Panc1 (cell line): ENCODE data around the gene FAM114A2. TPM values are rescaled to one million over a fixed set of nuclear protein-coding genes. Genes with fewer than 3 reads are reported as not detected.

Experiments
- ATAC-seq: fragments of 200-7000 bp; cut with Tn5 transposase; 2 replicates; pipeline ENCODE4 v1.9.1; 2020; ENCODE audit warnings: mild to moderate bottlenecking, moderate library complexity
- BruUV-seq: library from RNA; stranded (reverse); fragments of 400-500 nt; replicated peaks from 2 replicates; lab custom pipeline; 2021; lab: Mats Ljungman, UMichigan
- CTCF ChIA-PET: fragments of 300-600 bp; sonication (Branson Sonifier 250); formaldehyde crosslinking; loops from one replicate; lab custom pipeline; 2022; ENCODE audit warnings: antibody characterized with exemption; lab: Charles Lee
- POLR2A ChIA-PET: fragments of 300-600 bp; sonication (Branson Sonifier 250); formaldehyde crosslinking; loops from one replicate; lab custom pipeline; 2022; ENCODE audit warnings: antibody characterized with exemption; lab: Charles Lee
- DNase-seq: peaks from one replicate; pipeline ENCODE4 v3.0.0-alpha.2; 2010; ENCODE audit warnings: low read depth, low spot score
- H3K27ac ChIP-seq: 2 replicates; pipeline ENCODE4 v1.5.1; 2011; ENCODE audit warnings: mild to moderate bottlenecking, low read length, inconsistent platforms
- H3K27me3 ChIP-seq: fragments of 200-500 bp; sonication (Bioruptor generic); 2 replicates; pipeline ENCODE4 v1.6.0; 2014; ENCODE audit warnings: low read length, inconsistent platforms; ENCODE audit not compliant: control insufficient read depth, insufficient read depth
- H3K36me3 ChIP-seq: fragments of 200-500 bp; sonication (Bioruptor generic); 2 replicates; pipeline ENCODE4 v1.5.1; 2014; ENCODE audit warnings: inconsistent platforms, mild to moderate bottlenecking, low read length, moderate library complexity; ENCODE audit not compliant: control insufficient read depth, insufficient read depth
- H3K4me1 ChIP-seq: 2 replicates; pipeline ENCODE4 v1.5.1; 2011; ENCODE audit warnings: inconsistent platforms, mild to moderate bottlenecking, low read length, moderate library complexity; ENCODE audit not compliant: control insufficient read depth, insufficient read depth
- H3K4me3 ChIP-seq, 2 experiments: 2 replicates each; pipeline ENCODE4 v1.5.1; 2011 to 2012; ENCODE audit warnings: low read depth in 2 of 2, low read length in 2 of 2, mild to moderate bottlenecking in 2 of 2, inconsistent platforms in 1 of 2, moderate library complexity in 1 of 2
- H3K9me3 ChIP-seq: fragments of 200-500 bp; sonication (Bioruptor generic); 2 replicates; pipeline ENCODE4 v1.5.1; 2014; ENCODE audit warnings: low read depth, mild to moderate bottlenecking, inconsistent platforms, low read length, moderate library complexity; ENCODE audit not compliant: control insufficient read depth, insufficient read depth
- POLR2AphosphoS5 ChIP-seq: IDR thresholded peaks from 2 replicates; pipeline ENCODE4 v1.6.1; 2012; ENCODE audit warnings: mild to moderate bottlenecking, low read depth, low read length, moderate library complexity
- SIN3A ChIP-seq: IDR thresholded peaks from 2 replicates; pipeline ENCODE4 v1.6.1; 2012; ENCODE audit warnings: low read depth, mild to moderate bottlenecking, low read length, moderate library complexity, borderline replicate concordance; ENCODE audit not compliant: insufficient read depth
- TCF7L2 ChIP-seq: IDR thresholded peaks from 2 replicates; pipeline ENCODE4 v1.6.1; 2011; ENCODE audit warnings: mild to moderate bottlenecking, low read depth, low read length, inconsistent platforms
- in situ Hi-C: cut with HindIII; loops from 2 replicates; pipeline ENCODE4 v1.10.0; 2016; ENCODE audit warnings: low sequenced_read_pairs, low pct_unique_long_range_greater_than_20kb
- intact Hi-C: fragments of 100-400 bp; cut with micrococcal nuclease; formaldehyde crosslinking; loops from one replicate; pipeline ENCODE4 v1.10.0; 2022; ENCODE audit not compliant: unreplicated experiment
- total RNA-seq: library from RNA; stranded (reverse); gene quantifications from one replicate; pipeline ENCODE4 v1.2.1, GENCODE V29; 2021; ENCODE audit not compliant: unreplicated experiment
- TF ChIP-seq, protein P1 (sequence below): fragments of 450-650 bp; IDR thresholded peaks from 2 replicates; pipeline ENCODE4 v1.5.1; 2017; ENCODE audit warnings: mild to moderate bottlenecking
- TF ChIP-seq, protein P2 (sequence below), 2 experiments: IDR thresholded peaks; 2 replicates each; pipeline ENCODE4 v1.6.1; 2011 to 2012; ENCODE audit warnings: low read depth in 2 of 2, control low read depth in 1 of 2, low read length in 1 of 2, mild to moderate bottlenecking in 1 of 2, moderate library complexity in 1 of 2; ENCODE audit not compliant: insufficient read depth in 1 of 2

Gene FAM114A2
- total RNA-seq, 1 experiment from 2014 or later, result 20.7 TPM

DNA sequence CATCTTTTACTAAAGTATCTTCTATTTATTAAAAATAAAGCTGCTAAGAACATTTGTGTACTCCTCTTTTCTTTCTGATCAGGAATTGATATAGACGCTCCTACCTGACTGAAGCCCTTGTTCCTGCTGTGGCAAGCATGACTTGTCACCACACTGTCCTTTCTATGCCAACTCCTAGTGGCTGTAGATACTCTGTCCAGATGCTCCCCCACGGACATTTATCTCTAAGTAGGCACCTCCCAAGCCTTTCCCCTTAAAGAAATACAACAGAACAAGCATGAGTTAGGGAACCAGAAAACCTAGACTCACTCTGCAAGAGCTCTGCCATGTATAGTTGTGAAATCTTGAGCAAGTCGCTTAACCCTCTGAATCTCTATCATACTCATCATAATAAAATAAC is 53.2 kb downstream of the FAM114A2 start:
- Histone ChIP-seq H3K27ac (no peak overlapping the region), H3K4me3 (no peak overlapping the region), H3K27me3 (no peaks in the 10 kb centered on the region), H3K4me1 (no peaks in the 10 kb centered on the region), H3K9me3 (no peaks in the 10 kb centered on the region), H3K36me3 (no peaks in the 10 kb centered on the region)
- intact Hi-C loops (no loop called here), in situ Hi-C loops (no loop called here)
- ChIA-PET POLR2A (no interaction called here), CTCF (interaction anchor here (0.6 kb wide), 1 partner anchor 584 kb away, joined by 7 read pairs; no protein-coding TSS in a partner anchor)
- no TSS peak for BruUV-seq
- DNase-seq (no peak), ATAC-seq (no peak)
- TF ChIP-seq SIN3A (no peak), POLR2AphosphoS5 (no peak), TCF7L2 (no peak)
- TF ChIP-seq, protein P1, sequence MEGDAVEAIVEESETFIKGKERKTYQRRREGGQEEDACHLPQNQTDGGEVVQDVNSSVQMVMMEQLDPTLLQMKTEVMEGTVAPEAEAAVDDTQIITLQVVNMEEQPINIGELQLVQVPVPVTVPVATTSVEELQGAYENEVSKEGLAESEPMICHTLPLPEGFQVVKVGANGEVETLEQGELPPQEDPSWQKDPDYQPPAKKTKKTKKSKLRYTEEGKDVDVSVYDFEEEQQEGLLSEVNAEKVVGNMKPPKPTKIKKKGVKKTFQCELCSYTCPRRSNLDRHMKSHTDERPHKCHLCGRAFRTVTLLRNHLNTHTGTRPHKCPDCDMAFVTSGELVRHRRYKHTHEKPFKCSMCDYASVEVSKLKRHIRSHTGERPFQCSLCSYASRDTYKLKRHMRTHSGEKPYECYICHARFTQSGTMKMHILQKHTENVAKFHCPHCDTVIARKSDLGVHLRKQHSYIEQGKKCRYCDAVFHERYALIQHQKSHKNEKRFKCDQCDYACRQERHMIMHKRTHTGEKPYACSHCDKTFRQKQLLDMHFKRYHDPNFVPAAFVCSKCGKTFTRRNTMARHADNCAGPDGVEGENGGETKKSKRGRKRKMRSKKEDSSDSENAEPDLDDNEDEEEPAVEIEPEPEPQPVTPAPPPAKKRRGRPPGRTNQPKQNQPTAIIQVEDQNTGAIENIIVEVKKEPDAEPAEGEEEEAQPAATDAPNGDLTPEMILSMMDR, result no peak
- TF ChIP-seq, protein P2, sequence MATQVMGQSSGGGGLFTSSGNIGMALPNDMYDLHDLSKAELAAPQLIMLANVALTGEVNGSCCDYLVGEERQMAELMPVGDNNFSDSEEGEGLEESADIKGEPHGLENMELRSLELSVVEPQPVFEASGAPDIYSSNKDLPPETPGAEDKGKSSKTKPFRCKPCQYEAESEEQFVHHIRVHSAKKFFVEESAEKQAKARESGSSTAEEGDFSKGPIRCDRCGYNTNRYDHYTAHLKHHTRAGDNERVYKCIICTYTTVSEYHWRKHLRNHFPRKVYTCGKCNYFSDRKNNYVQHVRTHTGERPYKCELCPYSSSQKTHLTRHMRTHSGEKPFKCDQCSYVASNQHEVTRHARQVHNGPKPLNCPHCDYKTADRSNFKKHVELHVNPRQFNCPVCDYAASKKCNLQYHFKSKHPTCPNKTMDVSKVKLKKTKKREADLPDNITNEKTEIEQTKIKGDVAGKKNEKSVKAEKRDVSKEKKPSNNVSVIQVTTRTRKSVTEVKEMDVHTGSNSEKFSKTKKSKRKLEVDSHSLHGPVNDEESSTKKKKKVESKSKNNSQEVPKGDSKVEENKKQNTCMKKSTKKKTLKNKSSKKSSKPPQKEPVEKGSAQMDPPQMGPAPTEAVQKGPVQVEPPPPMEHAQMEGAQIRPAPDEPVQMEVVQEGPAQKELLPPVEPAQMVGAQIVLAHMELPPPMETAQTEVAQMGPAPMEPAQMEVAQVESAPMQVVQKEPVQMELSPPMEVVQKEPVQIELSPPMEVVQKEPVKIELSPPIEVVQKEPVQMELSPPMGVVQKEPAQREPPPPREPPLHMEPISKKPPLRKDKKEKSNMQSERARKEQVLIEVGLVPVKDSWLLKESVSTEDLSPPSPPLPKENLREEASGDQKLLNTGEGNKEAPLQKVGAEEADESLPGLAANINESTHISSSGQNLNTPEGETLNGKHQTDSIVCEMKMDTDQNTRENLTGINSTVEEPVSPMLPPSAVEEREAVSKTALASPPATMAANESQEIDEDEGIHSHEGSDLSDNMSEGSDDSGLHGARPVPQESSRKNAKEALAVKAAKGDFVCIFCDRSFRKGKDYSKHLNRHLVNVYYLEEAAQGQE (IDR thresholded peaks at IDR 0.05; ENCODE audit: insufficient read depth in 1 of 2, low read depth in 2 of 2, low read length in 1 of 2), result no peak

DNA sequence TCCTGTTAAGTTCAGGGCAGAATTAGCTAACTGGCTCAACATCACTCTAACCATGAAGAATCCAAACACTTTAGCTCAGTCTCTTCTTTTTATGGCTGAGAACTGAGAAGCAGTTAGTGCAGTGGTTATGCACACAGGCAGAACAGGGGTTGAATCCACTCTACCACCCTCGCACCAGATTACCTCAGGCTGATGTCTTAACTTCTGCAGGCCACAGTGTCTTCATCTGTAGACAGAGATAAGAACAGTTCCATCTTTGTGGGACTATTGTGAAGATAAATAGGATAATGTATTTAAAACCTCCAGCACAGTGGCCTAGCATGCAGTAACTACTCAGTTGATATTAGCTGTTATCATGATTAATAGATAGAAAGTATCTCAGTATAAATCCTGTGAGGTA is 54.8 kb downstream of the FAM114A2 start:
- Histone ChIP-seq H3K9me3 (no peaks in the 10 kb centered on the region), H3K4me3 (no peak overlapping the region), H3K27ac (no peak overlapping the region), H3K4me1 (no peaks in the 10 kb centered on the region), H3K36me3 (no peaks in the 10 kb centered on the region), H3K27me3 (peaks cover 2% of the 10 kb centered on the region; the same call in 1 of the 2 replicates)
- ATAC-seq (no peak), DNase-seq (no peak)
- no TSS peak for BruUV-seq
- intact Hi-C loops (no loop called here), in situ Hi-C loops (no loop called here)
- TF ChIP-seq TCF7L2 (no peak), SIN3A (no peak), POLR2AphosphoS5 (no peak)
- TF ChIP-seq, protein P2 (IDR thresholded peaks at IDR 0.05; ENCODE audit: insufficient read depth in 1 of 2, low read depth in 2 of 2, low read length in 1 of 2), result no peak
- TF ChIP-seq, protein P1, result no peak
- ChIA-PET CTCF (no interaction called here), POLR2A (no interaction called here)
